ENCODE measurements around the gene CELSR2. TPM values are rescaled to one million over a fixed set of nuclear protein-coding genes. Genes with fewer than 3 reads are reported as not detected.
"Not testable (repeated sequence)": the region's sequence is repeated elsewhere in the genome, so short reads cannot be mapped to it uniquely, and the experiment has no call there.

CELSR2 gene
- total and polyA plus RNA-seq, 4 donors = 13.4 to 77.3 (median 53.4) TPM

DNA sequence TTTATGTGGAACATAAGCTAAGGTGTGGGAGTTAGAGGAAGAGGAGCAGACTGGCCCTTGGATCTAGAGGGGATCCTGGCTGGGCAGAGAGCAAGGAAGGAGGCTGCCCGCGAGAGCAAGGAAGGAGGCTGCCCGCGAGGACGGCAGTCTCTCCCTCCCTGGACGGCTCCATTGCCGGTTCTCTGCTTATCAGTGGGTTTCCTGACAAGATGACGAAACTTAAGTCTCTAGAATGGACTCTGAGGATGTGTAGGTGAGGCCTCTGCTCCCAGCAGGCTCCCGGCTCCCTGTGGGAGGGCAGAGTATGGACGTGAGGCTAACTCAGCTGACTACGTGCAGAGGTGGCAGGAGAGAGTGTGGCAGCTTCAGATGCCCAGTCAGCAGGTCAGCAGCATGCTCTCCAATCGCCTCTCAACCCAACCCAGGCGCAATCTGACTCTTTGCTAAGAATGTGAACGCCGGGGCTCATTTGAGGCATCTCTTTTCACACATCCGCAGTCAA, 51.4 kb downstream of the CELSR2 start:
- H3K4me3 ChIP-seq (ENCODE audit: low read depth, low read length) = no peak overlapping the region
- H3K4me1 ChIP-seq (ENCODE audit: control insufficient read depth, insufficient read depth, low read length) = peaks cover 54% of the 10 kb centered on the region
- 80% methylated on average over 12 of the region's 16 CpGs for WGBS (ENCODE audit: insufficient coverage)

DNA sequence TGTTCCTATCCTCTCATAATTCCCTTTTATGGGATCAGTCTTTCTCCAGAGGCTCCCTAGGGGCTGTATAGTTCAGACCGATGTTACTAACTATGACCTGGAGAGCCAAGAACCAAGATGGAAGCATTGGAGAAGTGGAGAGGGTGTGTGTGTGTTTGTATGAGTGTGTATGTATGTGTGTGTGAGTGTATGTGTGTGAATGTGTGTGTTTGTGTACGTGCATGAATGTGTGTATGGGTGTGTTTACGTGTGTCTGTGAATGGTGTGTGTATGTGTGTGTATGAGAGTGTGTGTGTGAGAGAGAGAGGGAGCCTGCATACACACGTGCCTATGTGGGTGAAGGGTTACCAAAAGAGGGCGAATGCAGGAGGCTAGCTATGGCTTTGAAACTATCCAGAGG, 52.5 kb downstream of the CELSR2 start:
- peaks cover 55% of the 10 kb centered on the region for H3K4me1 ChIP-seq (ENCODE audit: control insufficient read depth, insufficient read depth, low read length)

More for the DNA sequence above, 51.4 kb downstream of the CELSR2 start:
- Histone ChIP-seq H3K27me3 (ENCODE audit: control insufficient read depth, insufficient read depth, low read length) (no peaks in the 10 kb centered on the region), H3K9me3 (ENCODE audit: control insufficient read depth, insufficient read depth, low read length) (no peaks in the 10 kb centered on the region), H3K27ac (ENCODE audit: low read depth, low read length) (peak overlapping the region; percentile 93), H3K36me3 (ENCODE audit: control insufficient read depth, insufficient read depth, low read length) (no peaks in the 10 kb centered on the region)
- no peak for DNase-seq (ENCODE audit: low read depth in 4 of 6, low spot score in 6 of 6)

DNA sequence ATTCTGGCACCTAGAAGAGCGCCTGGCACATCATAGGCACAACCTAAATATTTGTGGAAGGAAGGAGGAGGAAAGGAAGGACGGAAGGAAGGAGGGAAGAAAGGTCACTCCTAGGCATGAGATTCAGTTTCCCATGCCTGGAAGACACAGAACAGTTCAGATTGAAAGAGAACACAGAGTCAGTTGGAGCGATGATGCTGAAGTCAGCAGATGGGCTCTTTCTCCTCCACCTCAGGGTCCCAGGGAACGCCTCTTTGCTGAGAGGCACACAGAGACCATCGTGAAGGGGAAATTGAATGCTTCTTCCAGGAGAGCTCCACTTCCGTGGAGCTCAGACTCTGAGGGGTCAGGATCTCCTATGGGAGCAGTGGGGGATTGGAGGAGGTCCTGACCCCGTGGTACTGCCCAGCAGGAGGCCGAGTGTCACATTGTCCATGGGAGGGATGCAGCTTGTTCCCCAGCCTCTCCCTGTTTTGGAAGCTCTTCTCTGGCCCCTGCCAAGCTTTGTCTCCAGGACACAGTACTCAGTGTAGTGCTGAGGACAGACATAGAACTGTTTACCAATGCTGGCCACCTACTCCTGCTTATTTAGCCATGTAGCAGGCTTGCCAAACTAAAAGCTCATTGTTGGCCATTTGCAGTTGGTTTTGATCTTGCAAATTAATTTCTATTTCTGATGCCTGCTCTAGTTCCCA, 55.0 kb downstream of the CELSR2 start:
- WGBS (ENCODE audit: insufficient coverage) = 49% methylated on average over 3 of the region's 8 CpGs
- Histone ChIP-seq H3K27ac (ENCODE audit: low read depth, low read length) (peak overlapping the region; percentile 53), H3K9me3 (ENCODE audit: control insufficient read depth, insufficient read depth, low read length) (no peaks in the 10 kb centered on the region), H3K36me3 (ENCODE audit: control insufficient read depth, insufficient read depth, low read length) (no peaks in the 10 kb centered on the region), H3K4me3 (ENCODE audit: low read depth, low read length) (no peak overlapping the region), H3K4me1 (ENCODE audit: control insufficient read depth, insufficient read depth, low read length) (peaks cover 42% of the 10 kb centered on the region), H3K27me3 (ENCODE audit: control insufficient read depth, insufficient read depth, low read length) (no peaks in the 10 kb centered on the region)
- DNase-seq (ENCODE audit: low read depth in 4 of 6, low spot score in 6 of 6) = peak in 2 of 6 donors; percentile 11 to 43

More for the DNA sequence above, 52.5 kb downstream of the CELSR2 start:
- H3K9me3 ChIP-seq (ENCODE audit: control insufficient read depth, insufficient read depth, low read length) = no peaks in the 10 kb centered on the region
- H3K4me3 ChIP-seq (ENCODE audit: low read depth, low read length) = no peak overlapping the region
- no peaks in the 10 kb centered on the region for H3K27me3 ChIP-seq (ENCODE audit: control insufficient read depth, insufficient read depth, low read length)
- H3K36me3 ChIP-seq (ENCODE audit: control insufficient read depth, insufficient read depth, low read length) = no peaks in the 10 kb centered on the region
- WGBS (ENCODE audit: insufficient coverage) = 96% methylated on average over 5 of the region's 5 CpGs
- H3K27ac ChIP-seq (ENCODE audit: low read depth, low read length) = no peak overlapping the region
- no peak for DNase-seq (ENCODE audit: low read depth in 4 of 6, low spot score in 6 of 6)

DNA sequence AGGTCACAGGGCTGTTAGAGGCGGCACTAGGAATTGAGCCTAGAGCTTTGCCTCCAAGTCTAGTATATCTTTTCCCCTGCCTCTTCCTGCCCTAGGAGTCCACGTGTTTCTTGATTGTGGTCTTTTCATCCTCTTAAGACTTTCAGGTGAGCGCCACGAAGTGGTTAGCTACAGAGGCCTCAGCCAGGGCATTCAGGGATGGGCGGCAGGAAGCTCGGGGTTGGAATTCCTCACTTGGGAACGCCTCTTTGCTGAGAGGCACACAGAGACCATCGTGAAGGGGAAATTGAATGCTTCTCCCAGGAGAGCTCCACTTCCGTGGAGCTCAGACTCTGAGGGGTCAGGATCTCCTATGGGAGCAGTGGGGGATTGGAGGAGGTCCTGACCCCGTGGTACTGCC, 56.7 kb downstream of the CELSR2 start:
- DNase-seq (ENCODE audit: low read depth in 4 of 6, low spot score in 6 of 6); H3K27me3 ChIP-seq (ENCODE audit: control insufficient read depth, insufficient read depth, low read length); H3K27ac ChIP-seq (ENCODE audit: low read depth, low read length); H3K36me3 ChIP-seq (ENCODE audit: control insufficient read depth, insufficient read depth, low read length); H3K9me3 ChIP-seq (ENCODE audit: control insufficient read depth, insufficient read depth, low read length); H3K4me3 ChIP-seq (ENCODE audit: low read depth, low read length): not testable (repeated sequence)
- WGBS (ENCODE audit: insufficient coverage) = 87% methylated on average over 4 of the region's 10 CpGs
- H3K4me1 ChIP-seq (ENCODE audit: control insufficient read depth, insufficient read depth, low read length) = peaks cover 26% of the 10 kb centered on the region

DNA sequence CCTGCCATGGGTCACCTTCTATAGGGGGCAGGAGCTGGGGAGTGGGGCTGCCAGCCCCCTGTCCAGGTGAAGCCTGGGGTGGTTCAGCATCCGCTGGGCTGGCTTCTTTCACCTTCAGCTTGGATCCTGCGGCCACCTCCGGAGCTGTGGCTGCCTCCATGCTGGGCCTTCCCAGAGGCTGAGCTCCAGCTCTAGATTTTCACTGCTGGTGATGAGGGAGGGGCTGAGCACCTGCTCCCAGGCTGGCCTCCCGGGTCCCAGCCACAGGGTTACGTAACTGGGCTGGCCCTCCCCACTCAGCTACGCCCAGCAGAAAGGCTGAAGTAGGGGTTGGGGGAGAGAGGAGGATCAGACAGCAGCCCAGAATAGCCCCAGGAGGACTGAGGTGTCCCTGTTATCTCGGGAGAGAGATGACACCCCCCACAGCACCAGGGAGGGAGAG, 57.5 kb downstream of the CELSR2 start, which contains the start of gene MYBPHL:
Gene MYBPHL (minus strand): TSS at position 180 of the 442 bp plus-strand sequence. CDS start 20 bp downstream, at position 160.
- WGBS (ENCODE audit: insufficient coverage) = 63% methylated on average over 5 of the region's 7 CpGs
- Histone ChIP-seq H3K4me1 (ENCODE audit: control insufficient read depth, insufficient read depth, low read length) (peaks cover 26% of the 10 kb centered on the region), H3K27me3 (ENCODE audit: control insufficient read depth, insufficient read depth, low read length) (no peaks in the 10 kb centered on the region), H3K4me3 (ENCODE audit: low read depth, low read length) (no peak within 1 kb of the TSS), H3K36me3 (ENCODE audit: control insufficient read depth, insufficient read depth, low read length) (peaks cover 7% of the 10 kb centered on the region), H3K27ac (ENCODE audit: low read depth, low read length) (no peak within 1 kb of the TSS), H3K9me3 (ENCODE audit: control insufficient read depth, insufficient read depth, low read length) (no peaks in the 10 kb centered on the region)
- DNase-seq (ENCODE audit: low read depth in 4 of 6, low spot score in 6 of 6) = no peak

DNA sequence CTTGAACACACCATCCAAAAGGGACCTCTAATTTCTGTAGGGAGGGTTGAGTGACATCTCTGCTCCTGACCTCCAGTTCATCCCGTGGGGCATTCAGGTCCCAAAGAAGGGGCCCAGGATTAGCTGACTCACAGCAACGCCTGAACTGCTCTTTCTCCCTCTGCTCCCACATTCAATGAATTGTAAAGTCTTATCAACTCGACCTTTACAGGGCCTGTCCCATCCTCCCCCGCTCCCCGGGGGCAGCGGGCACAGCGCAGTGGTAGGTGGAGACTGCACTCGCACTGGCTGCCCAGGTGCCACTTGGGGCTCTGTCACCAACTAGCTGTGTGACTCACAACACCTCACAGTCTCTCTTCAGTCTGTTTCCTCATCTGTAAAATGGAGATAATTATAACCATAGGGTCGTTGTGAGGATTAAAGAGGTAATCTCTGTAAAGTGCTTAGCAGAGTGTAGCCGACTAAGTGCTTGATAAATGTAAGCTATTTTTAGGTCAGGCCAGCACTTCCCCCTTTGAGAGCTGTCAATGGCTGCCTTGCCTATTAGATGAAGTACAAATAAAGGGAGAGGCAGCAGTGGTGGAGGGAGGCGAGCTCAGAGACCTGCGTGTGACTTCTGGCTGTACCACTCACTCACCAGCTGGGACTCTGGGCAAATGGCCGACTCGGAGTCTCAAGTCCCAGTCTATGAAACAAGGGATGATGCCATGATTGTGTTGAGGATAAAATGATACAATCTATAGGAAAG, 58.1 kb downstream of the CELSR2 start:
- DNase-seq (ENCODE audit: low read depth in 4 of 6, low spot score in 6 of 6) = peak in 1 of 6 donors; percentile 43
- Histone ChIP-seq H3K4me1 (ENCODE audit: control insufficient read depth, insufficient read depth, low read length) (peaks cover 26% of the 10 kb centered on the region), H3K27me3 (ENCODE audit: control insufficient read depth, insufficient read depth, low read length) (no peaks in the 10 kb centered on the region), H3K9me3 (ENCODE audit: control insufficient read depth, insufficient read depth, low read length) (no peaks in the 10 kb centered on the region), H3K4me3 (ENCODE audit: low read depth, low read length) (no peak overlapping the region), H3K36me3 (ENCODE audit: control insufficient read depth, insufficient read depth, low read length) (peaks cover 7% of the 10 kb centered on the region), H3K27ac (ENCODE audit: low read depth, low read length) (no peak overlapping the region)
- 65% methylated on average over 8 of the region's 14 CpGs for WGBS (ENCODE audit: insufficient coverage)

DNA sequence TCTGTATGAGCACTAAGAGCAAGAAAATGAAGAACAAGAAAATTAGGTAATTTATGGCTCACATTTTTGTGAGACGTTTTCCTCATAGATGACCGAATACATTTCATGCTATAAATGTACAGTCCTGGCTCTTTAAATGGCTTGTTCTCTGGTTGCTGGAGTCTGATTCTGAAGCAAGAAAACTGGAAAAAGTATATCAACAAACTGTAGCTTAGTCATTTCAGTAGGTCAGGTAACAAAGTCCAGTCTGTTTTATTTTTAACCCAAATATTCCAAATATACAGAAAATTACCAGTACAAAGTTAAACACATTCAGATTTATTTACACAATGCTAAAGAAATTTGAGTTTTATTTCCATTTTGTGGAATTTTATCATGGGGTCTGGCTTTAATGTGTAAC, 60.0 kb downstream of the CELSR2 start:
- 60% methylated on average over 1 of the region's 2 CpGs for WGBS (ENCODE audit: insufficient coverage)
- no peak overlapping the region for H3K27ac ChIP-seq (ENCODE audit: low read depth, low read length)
- peaks cover 10% of the 10 kb centered on the region for H3K36me3 ChIP-seq (ENCODE audit: control insufficient read depth, insufficient read depth, low read length)

DNA sequence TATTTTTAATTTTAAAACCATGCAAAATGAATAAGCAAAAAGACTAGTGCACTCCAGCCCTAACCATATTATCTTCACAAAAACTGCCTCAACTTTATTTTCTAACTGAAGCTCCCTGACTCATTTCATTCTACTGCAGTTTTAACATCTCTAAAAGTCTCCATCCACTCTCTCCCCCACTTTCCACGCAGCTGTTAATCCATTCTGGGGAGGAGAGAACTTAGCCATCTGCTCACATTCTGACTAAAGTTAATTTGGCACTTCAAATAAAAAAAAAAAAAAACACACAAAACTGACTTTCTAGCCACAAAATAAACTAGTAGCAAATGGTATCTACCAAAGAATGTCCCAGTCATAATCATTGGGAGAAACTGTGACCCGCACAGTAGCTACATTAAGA, 62.9 kb downstream of the CELSR2 start:
- no peak overlapping the region for H3K4me3 ChIP-seq (ENCODE audit: low read depth, low read length)
- H3K36me3 ChIP-seq (ENCODE audit: control insufficient read depth, insufficient read depth, low read length) = peaks cover 25% of the 10 kb centered on the region
- H3K27me3 ChIP-seq (ENCODE audit: control insufficient read depth, insufficient read depth, low read length) = no peaks in the 10 kb centered on the region
- no CpG with 5 or more reads among the region's 2 CpGs for WGBS (ENCODE audit: insufficient coverage)
- no peak overlapping the region for H3K27ac ChIP-seq (ENCODE audit: low read depth, low read length)
- DNase-seq (ENCODE audit: low read depth in 4 of 6, low spot score in 6 of 6) = peak in 2 of 6 donors; percentile 58 to 86
- H3K4me1 ChIP-seq (ENCODE audit: control insufficient read depth, insufficient read depth, low read length) = peaks cover 9% of the 10 kb centered on the region
- H3K9me3 ChIP-seq (ENCODE audit: control insufficient read depth, insufficient read depth, low read length) = no peaks in the 10 kb centered on the region

More for the DNA sequence above, 60.0 kb downstream of the CELSR2 start:
- Histone ChIP-seq H3K4me1 (ENCODE audit: control insufficient read depth, insufficient read depth, low read length) (peaks cover 25% of the 10 kb centered on the region), H3K27me3 (ENCODE audit: control insufficient read depth, insufficient read depth, low read length) (no peaks in the 10 kb centered on the region), H3K9me3 (ENCODE audit: control insufficient read depth, insufficient read depth, low read length) (no peaks in the 10 kb centered on the region), H3K4me3 (ENCODE audit: low read depth, low read length) (no peak overlapping the region)
- no peak for DNase-seq (ENCODE audit: low read depth in 4 of 6, low spot score in 6 of 6)

DNA sequence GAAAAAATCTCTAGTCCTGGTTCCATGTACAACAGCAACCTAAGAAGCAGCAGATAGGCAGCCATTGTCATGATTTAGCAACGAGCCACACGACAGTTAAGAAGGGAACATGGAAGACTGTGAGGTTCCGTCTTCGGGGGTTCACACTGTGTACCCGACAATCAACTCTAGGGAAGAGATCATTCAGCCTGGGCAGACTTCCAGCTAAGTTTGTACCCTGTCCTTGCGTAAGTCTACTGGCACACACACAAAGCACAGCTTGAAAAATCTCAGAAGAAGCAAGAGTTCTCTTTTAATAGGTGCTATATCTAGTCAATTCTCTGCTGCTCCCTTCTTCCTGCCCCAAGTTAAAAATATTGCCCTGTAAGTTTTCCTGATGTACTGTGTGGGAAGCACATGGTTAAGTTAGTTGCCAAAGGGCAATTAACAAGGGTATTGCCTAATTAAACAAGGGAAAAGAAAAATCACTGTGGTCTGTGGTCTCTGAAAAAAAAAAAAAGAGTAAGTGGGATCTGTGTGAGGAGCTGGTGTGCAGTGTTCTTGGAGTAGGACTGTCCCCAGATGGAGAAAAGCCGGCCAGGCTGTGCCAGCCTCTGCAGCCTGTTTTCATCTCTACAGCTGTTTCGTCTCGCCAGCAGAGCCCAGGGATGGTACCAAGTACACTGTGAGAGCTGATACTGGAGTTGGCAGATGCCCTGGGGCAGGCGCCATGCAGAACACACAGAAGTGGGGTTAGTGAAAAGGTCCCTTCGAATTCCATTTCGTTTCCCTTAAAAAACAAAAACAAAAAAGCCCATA, 63.8 kb downstream of the CELSR2 start:
- 64% methylated on average over 7 of the region's 12 CpGs for WGBS (ENCODE audit: insufficient coverage)
- DNase-seq (ENCODE audit: low read depth in 4 of 6, low spot score in 6 of 6) = peak in 2 of 6 donors; percentile 56 to 76
- H3K4me1 ChIP-seq (ENCODE audit: control insufficient read depth, insufficient read depth, low read length) = peaks cover 3% of the 10 kb centered on the region
- no peaks in the 10 kb centered on the region for H3K27me3 ChIP-seq (ENCODE audit: control insufficient read depth, insufficient read depth, low read length)
- H3K4me3 ChIP-seq (ENCODE audit: low read depth, low read length) = no peak overlapping the region
- no peak overlapping the region for H3K27ac ChIP-seq (ENCODE audit: low read depth, low read length)
- H3K36me3 ChIP-seq (ENCODE audit: control insufficient read depth, insufficient read depth, low read length) = peaks cover 34% of the 10 kb centered on the region
- no peaks in the 10 kb centered on the region for H3K9me3 ChIP-seq (ENCODE audit: control insufficient read depth, insufficient read depth, low read length)

All from spinal cord (tissue), 10 donors.